HepG2 (cell line): ENCODE results near the gene CDC42EP1. TPM values are rescaled to one million over a fixed set of nuclear protein-coding genes. Genes with fewer than 3 reads are reported as not detected.

ENCODE experiments used
- ATM ChIP-seq: fragments of 450-650 bp; IDR thresholded peaks from 2 replicates; pipeline ENCODE4 v1.7.1; 2017; ENCODE audit warnings: mild to moderate bottlenecking, borderline replicate concordance
- HDAC2 ChIP-seq: sonication (generic); formaldehyde crosslinking; IDR thresholded peaks from 2 replicates; pipeline ENCODE4 v1.4.0; 2020; ENCODE audit warnings: missing genetic modification reagents
- HES4 ChIP-seq: sonication (generic); formaldehyde crosslinking; IDR thresholded peaks from 2 replicates; pipeline ENCODE4 v1.9.0; 2021; ENCODE audit warnings: mild to moderate bottlenecking, missing genetic modification reagents, borderline replicate concordance
- HOXA9 ChIP-seq: sonication (generic); formaldehyde crosslinking; IDR thresholded peaks from 2 replicates; pipeline ENCODE4 v1.8.1; 2022; ENCODE audit warnings: missing genetic modification reagents, mild to moderate bottlenecking, moderate library complexity, borderline replicate concordance
- MAFK ChIP-seq, 2 experiments: IDR thresholded peaks in 1 of 2; conservative IDR thresholded peaks in 1 of 2; 2 replicates each; pipeline ENCODE4 v1.6.1; 2011; ENCODE audit warnings: improper control_type of control experiment in 2 of 2, low read length in 2 of 2
- PCBP2 ChIP-seq: fragments of 200-400 bp; formaldehyde crosslinking; optimal IDR thresholded peaks from 2 replicates; pipeline ENCODE3; 2018; ENCODE audit warnings: low read length, low read depth; ENCODE audit not compliant: poor library complexity, severe bottlenecking
- PHF20 ChIP-seq: sonication (generic); formaldehyde crosslinking; IDR thresholded peaks from 2 replicates; pipeline ENCODE4 v1.5.0; 2020; ENCODE audit warnings: mild to moderate bottlenecking, missing genetic modification reagents
- RARA ChIP-seq: IDR thresholded peaks from 2 replicates; pipeline ENCODE4 v1.6.1; 2016; ENCODE audit warnings: missing genetic modification reagents, missing compliant biosample characterization
- RBM22 ChIP-seq: fragments of 200-400 bp; formaldehyde crosslinking; optimal IDR thresholded peaks from 2 replicates; pipeline ENCODE3; 2017; ENCODE audit warnings: mild to moderate bottlenecking, low read length, moderate library complexity
- RCOR2 ChIP-seq: IDR thresholded peaks from 2 replicates; pipeline ENCODE4 v1.6.1; 2016; ENCODE audit warnings: missing biosample characterization, missing genetic modification reagents
- RFXAP ChIP-seq: sonication (generic); formaldehyde crosslinking; IDR thresholded peaks from 2 replicates; pipeline ENCODE4 v1.4.0; 2020; ENCODE audit warnings: missing genetic modification reagents, borderline replicate concordance
- RXRA ChIP-seq: sonication (generic); formaldehyde crosslinking; IDR thresholded peaks from 2 replicates; pipeline ENCODE4 v1.5.1; 2020; ENCODE audit warnings: missing genetic modification reagents
- TCF7 ChIP-seq: sonication (generic); IDR thresholded peaks from 2 replicates; pipeline ENCODE4 v1.6.1; 2016; ENCODE audit warnings: antibody characterized with exemption, low read depth
- ZBTB21 ChIP-seq: sonication (generic); formaldehyde crosslinking; IDR thresholded peaks from 2 replicates; pipeline ENCODE4 v1.4.0; 2020; ENCODE audit warnings: missing genetic modification reagents
- ZBTB42 ChIP-seq: sonication (generic); formaldehyde crosslinking; IDR thresholded peaks from 2 replicates; pipeline ENCODE4 v1.5.0; 2020; ENCODE audit warnings: mild to moderate bottlenecking, missing genetic modification reagents
- ZMYM3 ChIP-seq: sonication (generic); formaldehyde crosslinking; IDR thresholded peaks from 2 replicates; pipeline ENCODE4 v1.5.1; 2020; ENCODE audit warnings: mild to moderate bottlenecking, missing genetic modification reagents
- ZNF614 ChIP-seq: IDR thresholded peaks from 2 replicates; pipeline ENCODE4 v1.6.1; 2018; ENCODE audit warnings: missing biosample characterization, missing genetic modification reagents, inconsistent platforms, borderline replicate concordance
- ZNF629 ChIP-seq: sonication (generic); formaldehyde crosslinking; conservative IDR thresholded peaks from 2 replicates; pipeline ENCODE4 v1.5.0; 2020; ENCODE audit warnings: missing genetic modification reagents
- ZNF766 ChIP-seq: sonication (generic); formaldehyde crosslinking; IDR thresholded peaks from 2 replicates; pipeline ENCODE4 v1.5.0; 2020; ENCODE audit warnings: missing genetic modification reagents, borderline replicate concordance
- polyA plus RNA-seq, 8 experiments: library from polyadenylated mRNA; depleted of rRNA in 3 of 8; stranded (reverse) in 7 of 8; unstranded in 1 of 8; fragments of >200 nt; fragmentation: Illumina TruSeq in 4 of 8; extraction: Trizol in 4 of 8; gene quantifications; 2 replicates each; pipeline versions ENCODE4 v1.2.1 to v1.2.3, GENCODE V29; 2011 to 2016; ENCODE audit warnings: low read depth in 4 of 8, missing spikeins in 1 of 8, mixed read lengths in 1 of 8; ENCODE audit not compliant: insufficient read depth in 1 of 8
- total RNA-seq, 5 experiments: library from RNA; depleted of rRNA; stranded (reverse); fragments of >200 nt; fragmentation: Illumina TruSeq; extraction: Trizol; gene quantifications; 2 replicates each; pipeline ENCODE4 v1.2.3, GENCODE V29; 2016; ENCODE audit warnings: low read depth in 1 of 5
- TF ChIP-seq, protein P1 (sequence below): sonication (generic); formaldehyde crosslinking; IDR thresholded peaks from 2 replicates; pipeline ENCODE4 v1.4.0; 2020; ENCODE audit warnings: missing genetic modification reagents
- TF ChIP-seq, protein P2 (sequence below): sonication (generic); formaldehyde crosslinking; IDR thresholded peaks from 2 replicates; pipeline ENCODE4 v1.8.0; 2023; ENCODE audit warnings: mild to moderate bottlenecking, missing genetic modification reagents
- TF ChIP-seq, protein P3 (sequence below): sonication (generic); formaldehyde crosslinking; IDR thresholded peaks from 2 replicates; pipeline ENCODE4 v1.4.0; 2020; ENCODE audit warnings: mild to moderate bottlenecking, missing genetic modification reagents
- TF ChIP-seq, protein P4 (sequence below): IDR thresholded peaks from 2 replicates; pipeline ENCODE4 v1.6.1; 2016; ENCODE audit warnings: low read depth, borderline replicate concordance

Gene CDC42EP1
- total and polyA plus RNA-seq, 2 of the 13 experiments (the other 11 are each of a cell fraction or from before 2014, with no cell fraction given) = 17.1 to 29.5 TPM

DNA sequence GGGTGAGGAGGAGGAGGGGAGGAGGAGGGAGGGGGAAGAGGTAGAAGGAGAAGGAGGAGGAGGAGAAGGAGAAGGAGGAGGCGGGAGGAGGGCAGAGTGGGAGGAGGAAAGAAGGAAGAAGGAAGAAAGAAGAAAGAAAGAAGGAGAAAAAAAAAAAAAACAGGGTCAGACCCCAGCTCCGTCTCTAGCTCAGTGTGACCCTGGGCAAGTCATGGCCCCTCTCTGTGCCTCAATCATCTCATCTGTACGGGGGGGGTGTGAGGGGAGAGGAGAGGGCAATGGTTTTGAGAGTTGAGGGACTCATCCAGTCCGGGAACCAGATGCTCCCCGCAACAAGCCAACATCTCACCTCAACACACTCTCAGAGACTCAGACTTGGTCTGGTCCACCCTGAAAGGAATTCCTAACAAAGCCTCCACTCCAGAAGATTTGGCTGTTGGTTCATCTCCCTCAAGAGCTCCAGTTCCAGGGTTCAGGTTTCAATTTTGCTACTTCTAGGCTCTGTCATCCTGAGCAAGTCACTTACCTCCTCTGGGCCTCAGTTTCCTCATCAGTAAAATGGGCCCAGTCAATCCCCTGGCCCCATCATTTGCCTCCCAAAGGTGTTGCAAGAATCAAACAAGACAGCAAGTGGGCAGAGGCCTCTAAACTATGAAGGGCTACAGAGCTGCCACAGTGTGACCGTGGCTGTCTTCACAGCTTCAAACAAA is 48.7 kb upstream of the CDC42EP1 start (continued):
- TF ChIP-seq, protein P1, sequence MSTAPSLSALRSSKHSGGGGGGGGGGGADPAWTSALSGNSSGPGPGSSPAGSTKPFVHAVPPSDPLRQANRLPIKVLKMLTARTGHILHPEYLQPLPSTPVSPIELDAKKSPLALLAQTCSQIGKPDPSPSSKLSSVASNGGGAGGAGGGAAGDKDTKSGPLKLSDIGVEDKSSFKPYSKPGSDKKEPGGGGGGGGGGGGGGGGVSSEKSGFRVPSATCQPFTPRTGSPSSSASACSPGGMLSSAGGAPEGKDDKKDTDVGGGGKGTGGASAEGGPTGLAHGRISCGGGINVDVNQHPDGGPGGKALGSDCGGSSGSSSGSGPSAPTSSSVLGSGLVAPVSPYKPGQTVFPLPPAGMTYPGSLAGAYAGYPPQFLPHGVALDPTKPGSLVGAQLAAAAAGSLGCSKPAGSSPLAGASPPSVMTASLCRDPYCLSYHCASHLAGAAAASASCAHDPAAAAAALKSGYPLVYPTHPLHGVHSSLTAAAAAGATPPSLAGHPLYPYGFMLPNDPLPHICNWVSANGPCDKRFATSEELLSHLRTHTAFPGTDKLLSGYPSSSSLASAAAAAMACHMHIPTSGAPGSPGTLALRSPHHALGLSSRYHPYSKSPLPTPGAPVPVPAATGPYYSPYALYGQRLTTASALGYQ (CRISPR knock-in tag) = peak; percentile 33; the same call in 1 of the 2 replicates
- TF ChIP-seq RARA (CRISPR knock-in tag) (no peak), HDAC2 (CRISPR knock-in tag) (peak; percentile 41; the same call in 1 of the 2 replicates), ATM (no peak), PHF20 (CRISPR knock-in tag) (no peak), ZNF614 (CRISPR knock-in tag) (0 out of 2 replicates have a peak, but pooled peaks have one; percentile 12), HES4 (CRISPR knock-in tag) (0 out of 2 replicates have a peak, but pooled peaks have one; percentile 46), ZMYM3 (peak; percentile 90), MAFK (conservative IDR thresholded peaks at IDR 0.05 in 1 of 2, IDR thresholded peaks at IDR 0.05 in 1 of 2; ENCODE audit: low read length in 2 of 2) (no peak), PCBP2 (peak; percentile 69), RXRA (CRISPR knock-in tag) (no peak), ZBTB42 (CRISPR knock-in tag) (no peak), HOXA9 (CRISPR knock-in tag) (no peak), TCF7 (no peak), ZNF629 (CRISPR knock-in tag) (peak; percentile 98), RCOR2 (CRISPR knock-in tag) (0 out of 2 replicates have a peak, but pooled peaks have one; percentile 44), ZNF766 (CRISPR knock-in tag) (0 out of 2 replicates have a peak, but pooled peaks have one; percentile 39), RBM22 (peak; percentile 13), RFXAP (CRISPR knock-in tag) (no peak), ZBTB21 (CRISPR knock-in tag) (no peak)
- TF ChIP-seq, protein P2, sequence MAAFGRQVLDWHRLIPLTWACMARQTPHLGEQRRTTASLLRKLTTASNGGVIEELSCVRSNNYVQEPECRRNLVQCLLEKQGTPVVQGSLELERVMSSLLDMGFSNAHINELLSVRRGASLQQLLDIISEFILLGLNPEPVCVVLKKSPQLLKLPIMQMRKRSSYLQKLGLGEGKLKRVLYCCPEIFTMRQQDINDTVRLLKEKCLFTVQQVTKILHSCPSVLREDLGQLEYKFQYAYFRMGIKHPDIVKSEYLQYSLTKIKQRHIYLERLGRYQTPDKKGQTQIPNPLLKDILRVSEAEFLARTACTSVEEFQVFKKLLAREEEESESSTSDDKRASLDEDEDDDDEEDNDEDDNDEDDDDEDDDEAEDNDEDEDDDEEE (CRISPR knock-in tag) = 0 out of 2 replicates have a peak, but pooled peaks have one; percentile 50
- TF ChIP-seq, protein P3, sequence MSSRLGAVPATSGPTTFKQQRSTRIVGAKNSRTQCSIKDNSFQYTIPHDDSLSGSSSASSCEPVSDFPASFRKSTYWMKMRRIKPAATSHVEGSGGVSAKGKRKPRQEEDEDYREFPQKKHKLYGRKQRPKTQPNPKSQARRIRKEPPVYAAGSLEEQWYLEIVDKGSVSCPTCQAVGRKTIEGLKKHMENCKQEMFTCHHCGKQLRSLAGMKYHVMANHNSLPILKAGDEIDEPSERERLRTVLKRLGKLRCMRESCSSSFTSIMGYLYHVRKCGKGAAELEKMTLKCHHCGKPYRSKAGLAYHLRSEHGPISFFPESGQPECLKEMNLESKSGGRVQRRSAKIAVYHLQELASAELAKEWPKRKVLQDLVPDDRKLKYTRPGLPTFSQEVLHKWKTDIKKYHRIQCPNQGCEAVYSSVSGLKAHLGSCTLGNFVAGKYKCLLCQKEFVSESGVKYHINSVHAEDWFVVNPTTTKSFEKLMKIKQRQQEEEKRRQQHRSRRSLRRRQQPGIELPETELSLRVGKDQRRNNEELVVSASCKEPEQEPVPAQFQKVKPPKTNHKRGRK = peak; percentile 79
- TF ChIP-seq, protein P4, sequence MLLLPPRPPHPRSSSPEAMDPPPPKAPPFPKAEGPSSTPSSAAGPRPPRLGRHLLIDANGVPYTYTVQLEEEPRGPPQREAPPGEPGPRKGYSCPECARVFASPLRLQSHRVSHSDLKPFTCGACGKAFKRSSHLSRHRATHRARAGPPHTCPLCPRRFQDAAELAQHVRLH = no peak
